Osteocyte (in vitro differentiated cells): ENCODE data around the gene WDR72. TPM values are rescaled to one million over a fixed set of nuclear protein-coding genes. Genes with fewer than 3 reads are reported as not detected.

Source experiments
- DNase-seq: peaks from one replicate; pipeline ENCODE4 v3.0.0; 2021; ENCODE audit warnings: mixed read lengths; ENCODE audit not compliant: unreplicated experiment; ENCODE audit errors: extremely low spot score
- H3K27ac Mint-ChIP-seq: one replicate; pipeline ENCODE4 v1.8.0; 2021; ENCODE audit warnings: mild to moderate bottlenecking, mixed read lengths; ENCODE audit not compliant: unreplicated experiment
- H3K27me3 Mint-ChIP-seq: one replicate; pipeline ENCODE4 v1.8.0; 2021; ENCODE audit warnings: mixed read lengths; ENCODE audit not compliant: unreplicated experiment
- H3K36me3 Mint-ChIP-seq: one replicate; pipeline ENCODE4 v1.8.0; 2021; ENCODE audit warnings: mixed read lengths; ENCODE audit not compliant: unreplicated experiment
- H3K4me1 Mint-ChIP-seq: one replicate; pipeline ENCODE4 v1.8.0; 2021; ENCODE audit warnings: mixed read lengths; ENCODE audit not compliant: unreplicated experiment
- H3K4me3 Mint-ChIP-seq: one replicate; pipeline ENCODE4 v1.8.0; 2021; ENCODE audit warnings: mild to moderate bottlenecking, moderate library complexity, mixed read lengths; ENCODE audit not compliant: unreplicated experiment
- H3K9me3 Mint-ChIP-seq: one replicate; pipeline ENCODE4 v1.8.0; 2021; ENCODE audit warnings: mixed read lengths; ENCODE audit not compliant: unreplicated experiment
- CTCF ChIP-seq: fragments of 200-600 bp; sonication (generic); IDR thresholded peaks from 2 replicates; pipeline ENCODE4 v1.5.0; 2021; ENCODE audit warnings: antibody characterized with exemption, mild to moderate bottlenecking, moderate library complexity
- total RNA-seq: library from RNA; stranded (reverse); gene quantifications from 2 replicates; pipeline ENCODE4 v1.2.1, GENCODE V29; 2021

WDR72 gene
- total RNA-seq, 1 donor from 2014 or later = 0.38 TPM

DNA sequence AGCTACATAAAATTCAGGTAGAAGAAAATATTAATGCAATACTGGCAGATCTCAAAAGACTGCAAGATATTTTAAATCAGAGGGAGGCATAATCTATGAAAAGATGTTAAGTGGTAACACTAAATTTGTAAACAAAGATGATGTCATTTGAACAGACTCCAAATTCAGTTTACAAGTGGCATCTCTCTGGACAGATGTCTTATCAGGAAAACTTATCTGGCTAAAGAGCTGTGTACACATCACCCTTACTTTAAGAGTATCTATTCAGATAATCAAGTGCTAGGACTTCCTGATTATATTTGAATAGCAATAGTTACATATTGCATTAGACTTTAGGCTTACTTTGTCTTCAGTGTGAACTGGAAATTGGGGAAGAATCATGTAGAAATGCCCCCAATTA, 231.5 kb downstream of the WDR72 start:
- DNase-seq = no peak
- no peak for TF ChIP-seq CTCF
- peaks cover 12% of the 10 kb centered on the region for H3K27me3 Mint-ChIP-seq
- no peaks in the 10 kb centered on the region for H3K4me1 Mint-ChIP-seq
- H3K27ac Mint-ChIP-seq = no peak overlapping the region
- H3K9me3 Mint-ChIP-seq = no peaks in the 10 kb centered on the region
- no peaks in the 10 kb centered on the region for H3K36me3 Mint-ChIP-seq
- no peak overlapping the region for H3K4me3 Mint-ChIP-seq

GRCh38 chr15:53525894-53526293, 233.6 kb downstream of the WDR72 start:
- Mint-ChIP-seq H3K36me3 (no peaks in the 10 kb centered on the region), H3K4me1 (no peaks in the 10 kb centered on the region), H3K27ac (no peak overlapping the region), H3K4me3 (no peak overlapping the region), H3K27me3 (peaks cover 7% of the 10 kb centered on the region), H3K9me3 (no peaks in the 10 kb centered on the region)
- no peak for DNase-seq
- no peak for TF ChIP-seq CTCF

DNA sequence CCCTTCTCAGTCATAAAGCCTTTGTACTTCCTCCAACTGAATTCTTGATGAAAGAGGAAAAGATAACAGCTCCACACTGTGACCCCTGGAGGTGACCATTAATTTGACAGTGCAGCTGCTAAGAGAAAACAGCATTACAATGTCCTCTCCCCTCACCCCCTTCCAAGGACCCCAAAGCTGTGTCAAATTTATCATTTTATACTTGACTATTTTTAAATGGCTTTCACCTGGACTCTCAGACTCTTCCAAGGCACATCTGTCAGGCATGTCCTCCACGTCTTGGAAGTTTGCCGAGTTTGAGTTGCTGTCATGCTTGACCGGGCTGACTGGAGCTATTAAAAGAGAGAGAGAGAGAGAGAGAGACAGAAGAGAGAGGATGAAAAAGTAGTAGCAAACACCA, 236.5 kb downstream of the WDR72 start:
- no peaks in the 10 kb centered on the region for H3K36me3 Mint-ChIP-seq

DNA sequence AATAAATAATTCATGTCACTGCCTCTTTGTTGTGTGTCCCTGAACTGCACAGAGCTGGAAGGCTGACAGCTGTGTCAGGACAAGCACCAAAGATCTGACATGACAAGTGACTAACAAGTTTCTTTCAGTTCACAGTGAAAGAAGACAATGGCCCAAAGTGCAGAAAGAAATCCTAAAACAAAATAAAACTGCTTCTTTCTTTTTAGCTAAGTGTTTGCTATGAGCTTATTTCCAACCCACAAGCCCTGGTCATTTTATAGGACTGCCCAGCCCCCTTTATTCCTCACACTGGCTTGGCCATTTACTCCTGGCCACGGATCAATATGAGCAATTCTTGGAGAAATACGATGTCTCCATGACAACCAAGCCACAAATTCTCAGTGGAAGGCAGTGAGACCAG, 238.5 kb downstream of the WDR72 start:
- Mint-ChIP-seq H3K27ac (no peak overlapping the region), H3K27me3 (peaks cover 2% of the 10 kb centered on the region), H3K4me3 (no peak overlapping the region), H3K36me3 (no peaks in the 10 kb centered on the region), H3K4me1 (no peaks in the 10 kb centered on the region), H3K9me3 (no peaks in the 10 kb centered on the region)
- no peak for TF ChIP-seq CTCF
- no peak for DNase-seq

More for the DNA sequence above, 236.5 kb downstream of the WDR72 start:
- TF ChIP-seq CTCF = no peak
- Mint-ChIP-seq H3K9me3 (no peaks in the 10 kb centered on the region), H3K27ac (no peak overlapping the region), H3K27me3 (no peaks in the 10 kb centered on the region), H3K4me1 (no peaks in the 10 kb centered on the region), H3K4me3 (no peak overlapping the region)
- DNase-seq = no peak

DNA sequence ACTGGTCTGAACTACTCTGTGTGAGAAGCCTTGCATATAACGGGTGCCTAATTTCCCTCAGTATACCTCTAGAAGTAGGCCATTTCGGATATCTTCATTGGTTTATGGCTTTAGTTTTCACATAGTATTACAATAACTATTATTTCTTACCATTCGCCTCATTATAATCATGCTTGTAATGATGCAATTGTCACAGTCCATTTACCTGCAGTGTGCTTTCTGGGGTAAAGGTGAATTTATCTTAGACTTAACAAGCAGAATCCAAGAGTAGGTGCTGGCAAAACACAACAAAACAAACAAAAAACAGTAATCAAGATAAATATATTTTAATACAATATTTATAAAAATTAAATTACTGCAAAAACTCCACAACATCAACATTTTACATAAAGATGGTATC, 246.0 kb downstream of the WDR72 start:
- no peak for DNase-seq
- H3K4me1 Mint-ChIP-seq = no peaks in the 10 kb centered on the region
- H3K36me3 Mint-ChIP-seq = no peaks in the 10 kb centered on the region
- no peaks in the 10 kb centered on the region for H3K9me3 Mint-ChIP-seq
- TF ChIP-seq CTCF = no peak
- no peak overlapping the region for H3K4me3 Mint-ChIP-seq
- H3K27ac Mint-ChIP-seq = no peak overlapping the region
- H3K27me3 Mint-ChIP-seq = peaks cover 5% of the 10 kb centered on the region
